Coronary artery (tissue), 2 donors: ENCODE data around the gene IGF2.

Experiments used
- DNase-seq: peaks from one replicate; pipeline ENCODE4 v3.0.0-alpha.2; 2017; ENCODE audit warnings: low spot score
- H3K27ac ChIP-seq, 2 donors: fragments of 200-600 bp; sonication (generic); one replicate each; pipeline ENCODE4 v1.5.1; 2016 to 2019
- H3K4me3 ChIP-seq: fragments of 200-600 bp; sonication (generic); 2 replicates; pipeline ENCODE4 v1.5.1; 2016; ENCODE audit warnings: mild to moderate bottlenecking, moderate library complexity
- CTCF ChIP-seq: fragments of 200-600 bp; sonication (generic); IDR thresholded peaks from one replicate; pipeline ENCODE4 v1.5.1; 2019; ENCODE audit warnings: antibody characterized with exemption

Gene IGF2

DNA sequence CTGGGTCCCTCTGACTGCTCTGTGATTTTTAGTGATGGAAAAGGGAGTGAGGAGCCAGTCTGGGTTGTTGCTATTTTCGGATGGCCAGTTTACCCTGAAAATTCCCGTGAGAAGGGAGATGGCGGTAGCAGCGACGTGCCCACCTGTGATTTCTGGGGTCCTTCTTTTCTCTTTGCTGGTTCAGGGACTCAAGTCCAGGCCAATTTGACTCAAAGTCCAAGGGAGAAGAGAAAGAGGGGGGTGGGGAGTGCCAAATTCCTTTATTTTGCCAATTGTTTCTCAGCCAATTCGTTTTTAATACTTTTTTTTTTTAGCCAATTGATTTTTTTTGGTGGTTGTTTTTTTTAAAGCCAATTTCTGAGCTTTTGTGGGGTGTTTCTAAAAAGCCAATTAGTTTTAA, 6.9 kb downstream of the IGF2 start:
- Histone ChIP-seq H3K4me3 (no peak overlapping the region), H3K27ac (no peak overlapping the region)
- DNase-seq = no peak
- no peak for TF ChIP-seq CTCF

GRCh38 chr11:2131371-2132236, 7.6 kb downstream of the IGF2 start:
- Histone ChIP-seq H3K4me3 (no peak overlapping the region), H3K27ac (no peak overlapping the region)
- no peak for DNase-seq
- TF ChIP-seq CTCF = no peak

- no peak for DNase-seq
- Histone ChIP-seq H3K27ac (no peak overlapping the region), H3K4me3 (no peak overlapping the region)
- TF ChIP-seq CTCF = no peak
Measured at GRCh38 chr11:2130881-2131352, 8.3 kb downstream of the IGF2 start.

DNA sequence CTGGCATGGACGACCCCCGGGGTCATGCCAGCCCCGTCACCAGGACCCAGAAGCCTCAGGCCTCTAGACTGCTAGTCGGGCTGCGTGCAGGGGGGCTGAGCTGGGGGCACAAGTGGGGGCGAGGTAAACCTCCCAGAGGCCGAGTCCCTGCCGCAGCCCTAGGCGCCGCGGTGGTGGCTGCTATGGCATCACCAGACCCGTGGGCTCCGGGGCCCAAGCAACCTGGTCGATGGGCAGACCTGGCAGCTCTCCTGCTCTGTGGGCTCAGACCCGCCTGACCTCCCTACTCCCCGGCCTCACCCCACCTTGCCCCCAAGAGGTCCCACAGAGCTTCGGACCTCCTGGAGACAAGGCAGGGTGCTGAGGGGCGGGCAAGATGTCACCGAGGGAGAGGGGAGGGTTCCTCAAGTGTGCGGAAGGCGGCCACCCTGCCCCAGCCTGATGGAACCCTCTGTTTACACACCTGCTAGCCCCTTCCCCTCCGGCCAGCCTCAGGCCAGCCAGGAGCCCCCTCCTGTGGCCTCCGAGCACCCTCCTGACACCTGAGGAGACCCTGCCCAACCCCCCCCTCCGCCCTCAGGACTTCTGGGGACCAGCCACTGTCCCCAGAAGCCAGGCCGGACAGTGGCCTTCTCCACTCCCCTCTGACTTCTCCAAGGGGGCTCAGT, 9.4 kb downstream of the IGF2 start:
- H3K27ac ChIP-seq = no peak overlapping the region
- no peak for TF ChIP-seq CTCF
- DNase-seq = no peak
- H3K4me3 ChIP-seq = no peak overlapping the region

DNA sequence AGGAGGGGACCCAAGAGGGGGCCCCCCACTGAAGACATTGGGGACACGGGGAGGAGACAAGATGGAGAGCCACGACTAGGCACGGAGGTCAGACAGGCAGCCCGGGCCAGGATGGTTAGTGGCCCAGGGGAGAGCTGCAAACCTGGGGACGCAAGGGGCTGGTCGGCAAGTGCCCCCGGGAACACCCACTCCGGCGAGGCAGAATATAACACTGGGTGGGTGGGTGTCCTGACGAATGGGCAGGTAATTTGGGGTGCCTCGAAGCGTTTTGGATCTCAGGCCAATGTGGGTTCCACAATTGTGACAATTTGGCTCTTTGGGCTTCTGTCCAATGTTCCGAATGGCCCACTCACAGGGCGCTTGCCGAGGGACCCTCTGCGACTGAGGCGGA, 9.9 kb downstream of the IGF2 start:
- no peak overlapping the region for H3K27ac ChIP-seq
- no peak overlapping the region for H3K4me3 ChIP-seq
- no peak for TF ChIP-seq CTCF
- DNase-seq = no peak

DNA sequence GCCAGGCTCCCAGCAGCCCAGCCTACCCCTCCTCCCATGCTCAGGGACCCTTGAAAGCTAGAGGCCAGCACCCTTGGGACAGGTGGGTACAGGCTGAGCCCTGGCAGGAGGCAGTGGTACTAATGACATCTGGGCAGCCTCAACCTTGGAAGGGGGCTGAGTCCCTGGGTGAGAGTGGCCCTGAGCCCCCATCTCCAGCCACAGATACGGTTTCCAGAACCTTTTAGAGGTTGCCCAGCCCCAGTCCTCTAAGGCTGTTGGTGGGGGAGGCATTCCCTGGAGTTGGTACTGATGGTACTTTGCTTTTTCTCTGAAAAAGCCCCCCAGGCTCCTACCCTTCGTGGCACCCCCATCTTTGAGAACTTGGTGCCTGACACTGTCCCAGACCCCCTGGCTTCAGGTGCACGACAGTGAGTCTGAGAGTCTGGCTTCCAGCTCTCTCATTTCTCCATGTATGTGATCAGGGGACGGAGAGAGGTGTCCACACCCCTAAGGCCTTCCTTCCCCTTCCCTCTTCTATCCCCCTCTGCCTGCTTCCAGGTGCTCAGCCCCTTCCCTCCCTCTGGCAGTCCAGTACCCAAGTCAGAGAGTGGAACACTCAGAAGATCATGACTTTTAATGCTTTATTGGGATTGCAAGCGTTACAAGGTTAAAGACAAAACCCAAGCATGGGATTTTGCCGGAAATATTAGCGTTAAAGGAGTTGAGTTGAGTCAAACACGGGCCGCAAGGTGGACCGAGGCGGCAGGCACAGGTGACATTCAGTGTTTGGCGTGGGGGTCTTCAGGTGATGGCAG, 10.5 kb downstream of the IGF2 start:
- no peak overlapping the region for H3K27ac ChIP-seq
- no peak overlapping the region for H3K4me3 ChIP-seq
- no peak for DNase-seq
- TF ChIP-seq CTCF = no peak
